NCI-H526 treated with DMSO at 0.1 percent for 48 hours (cell line): Measurements from ENCODE around the gene UNC5A.

Experiments used
- DNase-seq: peaks from one replicate; lab custom pipeline; 2025; lab: John Stamatoyannopoulos, UW

UNC5A gene

DNA sequence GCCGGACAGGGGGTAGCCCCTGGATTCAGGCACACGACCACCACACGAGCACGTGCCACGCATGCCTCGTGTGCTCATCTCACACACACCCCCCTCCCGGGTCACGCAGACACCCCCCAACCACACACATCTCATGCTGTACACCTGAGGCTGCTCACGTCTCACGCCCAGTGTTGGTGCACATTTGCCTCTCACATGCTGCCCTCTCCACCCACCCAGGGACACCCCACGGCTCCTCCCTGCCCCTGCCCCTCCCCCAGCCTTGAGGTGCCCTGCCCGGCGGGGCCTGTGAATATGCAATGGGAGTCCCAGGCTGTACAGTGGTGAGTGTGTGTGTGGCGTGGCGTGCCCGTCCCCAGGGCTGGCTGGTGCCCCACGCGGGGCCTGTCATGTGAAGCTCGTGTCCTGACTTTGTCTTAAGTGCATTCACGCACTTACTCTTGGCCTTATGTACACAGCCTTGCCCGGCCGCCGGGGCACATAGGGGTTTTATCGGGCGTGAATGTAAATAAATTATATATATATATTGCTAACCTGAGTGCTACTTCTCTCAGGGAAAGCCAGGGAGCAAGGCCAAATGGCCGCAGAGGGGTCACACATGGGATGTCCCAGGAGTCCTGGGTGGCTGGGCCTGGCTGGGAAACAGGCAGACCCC, 70.1 kb downstream of the UNC5A start:
- no peak for DNase-seq

DNA sequence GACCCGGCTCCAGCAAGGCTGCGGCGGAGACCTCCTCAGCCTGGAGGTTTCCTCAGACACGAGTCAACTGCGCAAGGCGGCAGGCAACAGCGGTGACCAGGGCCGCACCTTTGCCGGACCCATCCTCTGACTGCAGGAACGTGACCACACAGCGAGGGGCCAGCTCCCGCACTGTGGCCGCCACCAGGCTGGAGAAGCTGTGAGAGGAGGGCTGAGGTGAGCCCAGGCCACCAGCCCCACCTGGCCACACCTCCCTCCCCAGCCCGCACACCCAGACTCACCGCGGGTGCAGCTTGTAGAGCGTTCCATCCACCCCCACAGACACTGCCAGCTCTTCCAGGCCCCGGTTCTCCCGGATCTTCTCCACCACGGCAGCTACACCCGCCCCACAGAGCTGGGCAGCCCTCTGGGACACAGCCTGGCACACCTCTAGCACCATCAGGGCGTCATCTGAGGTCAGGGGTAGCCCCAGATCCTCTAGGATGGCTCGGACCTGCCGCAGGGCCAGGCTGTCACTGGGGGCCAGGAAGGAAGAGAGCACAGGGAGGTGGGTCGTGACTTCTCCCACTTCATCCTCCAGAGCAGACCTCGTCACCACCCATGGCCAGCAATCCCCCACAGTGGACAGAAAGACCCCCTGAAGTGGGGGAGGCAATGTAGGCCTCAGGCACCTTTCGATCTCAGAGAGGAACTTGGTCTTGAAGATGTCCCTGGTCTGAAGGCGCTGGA, 70.8 kb downstream of the UNC5A start:
- DNase-seq: no peak

DNA sequence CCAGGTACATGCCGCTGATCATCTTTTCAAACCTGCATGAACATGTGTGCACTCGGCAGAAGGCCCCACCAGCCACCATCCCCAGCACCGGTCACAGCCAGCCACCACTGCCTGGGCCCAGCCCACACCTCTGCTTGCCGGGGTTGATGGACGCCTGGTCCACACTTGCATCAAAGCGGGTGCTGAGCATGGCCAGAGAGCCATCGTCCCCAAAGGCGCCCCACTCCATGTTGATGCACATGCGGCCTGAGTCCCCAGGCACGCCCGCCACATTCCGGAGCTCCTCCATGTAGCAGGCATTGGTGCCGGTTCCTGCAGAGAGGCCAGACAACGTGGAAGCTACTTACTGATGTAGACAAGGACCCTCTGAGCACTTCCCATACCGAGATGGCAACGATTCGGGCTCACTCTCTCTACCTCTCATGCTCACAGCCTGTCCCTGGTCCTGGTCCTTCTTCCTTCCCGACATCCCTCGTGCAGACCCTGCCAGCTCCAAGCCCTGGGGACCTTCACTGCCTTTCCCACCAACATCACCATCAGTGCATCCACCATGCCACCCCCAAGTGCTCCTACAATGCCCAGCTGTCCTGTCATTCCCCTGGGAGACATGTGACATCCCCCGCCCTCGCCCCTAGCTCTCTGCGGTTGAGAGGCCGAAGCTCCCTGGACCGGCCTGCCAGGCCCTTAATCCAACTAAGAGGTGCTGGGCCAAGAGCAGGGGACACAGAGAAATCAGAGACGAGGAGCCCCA, 71.6 kb downstream of the UNC5A start:
- DNase-seq: no peak

DNA sequence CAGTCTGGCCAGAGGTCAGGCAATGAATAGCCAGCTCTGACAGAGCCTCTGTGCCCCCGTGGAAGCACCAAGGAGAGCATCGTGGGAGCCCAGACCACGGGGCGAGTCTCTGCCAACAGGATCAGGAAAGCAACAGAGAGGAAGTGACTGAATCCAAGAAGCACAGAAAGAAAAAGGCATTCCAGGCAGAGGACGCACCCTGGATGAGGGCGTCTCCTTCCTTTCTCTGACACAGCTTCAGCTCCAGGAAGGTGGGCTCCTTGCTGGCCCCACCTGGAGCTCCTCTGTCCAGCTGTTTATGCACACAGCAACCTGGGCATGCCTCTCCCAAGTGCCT, 72.2 kb downstream of the UNC5A start:
- no peak for DNase-seq

DNA sequence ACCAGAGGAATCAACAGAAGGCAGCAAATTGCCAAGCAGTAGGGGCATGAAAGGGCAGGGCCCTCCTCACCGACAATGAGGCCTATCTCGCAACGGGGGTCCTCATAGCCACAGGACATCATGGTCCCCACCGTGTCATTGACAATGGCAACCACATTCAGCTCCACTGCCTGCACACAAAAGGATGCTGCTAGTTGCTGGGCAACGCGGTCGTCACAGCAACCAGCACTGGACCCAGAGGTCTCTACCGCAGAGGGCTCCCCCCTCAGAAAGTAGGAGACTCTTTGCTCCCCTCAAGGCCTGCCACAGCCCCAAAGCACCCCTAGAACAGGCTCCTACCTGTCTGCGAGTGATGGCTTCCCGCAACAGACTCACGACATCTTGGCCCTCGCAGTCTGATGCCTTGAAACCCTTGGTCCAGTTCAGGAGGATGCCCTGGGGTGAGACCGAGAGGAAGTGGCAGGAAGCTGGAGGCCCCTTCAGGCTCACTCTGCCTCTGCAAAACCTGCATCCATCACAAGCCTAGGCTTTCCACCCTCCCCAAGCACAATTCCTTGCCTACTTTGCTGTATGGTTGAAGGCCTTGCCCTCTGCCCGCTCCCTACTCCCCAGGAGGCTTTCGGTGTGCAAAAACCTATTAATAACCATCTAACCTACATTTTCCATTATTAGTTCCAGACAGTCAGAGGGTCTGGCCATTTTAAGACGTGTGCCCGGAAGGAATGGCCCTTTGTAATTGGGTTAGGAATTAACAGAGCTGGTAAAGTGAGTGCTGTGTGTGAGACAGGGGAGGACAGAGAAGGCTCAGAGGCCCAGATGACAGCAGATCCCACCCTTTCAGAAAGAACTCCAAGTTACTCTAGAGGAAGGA, 73.6 kb downstream of the UNC5A start:
- DNase-seq: no peak

DNA sequence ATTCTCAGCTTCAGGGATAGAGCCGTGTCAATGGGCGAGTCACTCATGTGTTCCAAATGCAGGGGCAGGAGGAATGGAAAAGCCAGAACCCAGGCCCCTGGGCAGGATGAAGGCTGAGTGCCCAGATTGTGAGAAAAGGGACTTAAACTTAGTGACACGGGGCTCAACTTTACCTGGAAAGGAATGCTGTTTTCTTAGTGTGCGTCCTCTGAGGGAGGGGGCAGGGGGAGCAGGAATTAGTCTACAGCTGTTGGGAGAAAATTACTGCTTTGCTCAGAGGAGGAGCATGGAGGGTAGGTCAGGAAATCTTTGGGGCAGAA, 74.2 kb downstream of the UNC5A start:
- no peak for DNase-seq

DNA sequence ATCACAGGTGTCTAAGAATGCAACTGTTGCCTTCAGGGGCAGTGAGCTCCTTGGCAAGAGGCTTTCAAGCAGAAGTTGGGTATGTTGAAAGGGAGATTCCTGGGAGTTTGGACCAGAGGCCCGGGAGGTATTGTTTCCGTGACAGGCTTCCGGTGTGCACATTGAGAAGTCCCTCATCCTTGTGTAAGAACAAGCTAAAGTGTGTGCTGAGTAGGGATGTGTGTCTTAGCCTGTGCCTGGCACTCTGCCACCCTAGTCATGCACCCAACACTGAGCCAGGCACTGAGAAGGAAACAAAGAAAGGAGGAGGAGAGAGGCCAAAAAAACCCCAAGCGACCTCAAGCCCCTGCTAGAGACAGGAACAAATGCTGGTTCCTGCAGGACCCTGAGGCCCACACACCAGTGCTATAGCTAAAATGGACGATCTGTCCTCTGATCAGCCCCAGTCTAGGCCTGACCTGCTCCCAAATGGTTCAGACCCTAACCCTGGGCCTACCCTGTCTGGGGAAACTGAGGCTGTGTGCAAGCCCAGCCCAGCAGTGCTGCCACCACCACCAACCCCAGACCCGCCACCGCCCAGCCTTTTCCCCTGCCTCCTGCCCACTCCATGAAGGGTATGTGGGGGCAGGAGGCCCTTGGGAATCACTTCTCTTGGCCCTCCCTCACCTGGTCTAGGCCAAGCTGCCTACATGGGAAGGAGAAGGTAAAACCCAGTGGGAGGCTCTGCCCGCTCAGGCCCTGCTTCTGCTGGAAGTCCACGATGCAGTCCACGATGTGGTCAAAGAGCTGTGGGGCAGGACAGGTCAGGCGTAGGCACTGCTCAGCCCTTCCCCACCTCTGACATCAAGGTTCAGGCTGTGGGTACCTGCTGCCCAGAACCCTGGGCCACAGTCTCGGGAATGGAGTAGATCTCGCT, 76.2 kb downstream of the UNC5A start:
- no peak for DNase-seq

DNA sequence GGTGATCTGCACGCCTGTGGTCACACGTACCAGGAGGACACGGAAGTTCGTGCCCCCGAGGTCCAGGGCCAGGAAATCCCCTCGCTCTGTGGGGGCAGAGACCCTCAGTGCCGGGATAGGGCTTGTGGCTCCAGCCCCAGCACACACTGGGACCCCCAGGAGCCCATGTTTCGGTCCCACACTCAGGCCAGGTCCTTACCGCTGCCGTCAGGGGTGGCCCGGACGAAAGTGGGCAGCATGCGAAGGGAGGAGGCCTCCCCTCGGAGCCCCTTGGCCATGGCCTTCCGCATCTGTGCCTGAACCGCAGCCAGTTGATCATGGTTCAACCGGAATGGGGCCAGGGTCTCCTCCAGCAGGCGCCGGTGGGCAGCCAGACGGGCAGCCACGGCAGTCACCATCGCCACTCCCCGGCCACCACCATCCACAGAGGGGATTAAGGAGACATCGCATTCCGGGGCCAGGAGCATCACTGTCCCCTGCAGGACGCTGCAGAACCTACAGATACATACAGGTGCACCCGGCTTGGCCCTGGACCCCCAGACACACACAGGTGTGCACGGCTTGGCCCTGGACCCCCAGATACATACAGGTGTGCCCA, 77.0 kb downstream of the UNC5A start:
- DNase-seq: no peak

DNA sequence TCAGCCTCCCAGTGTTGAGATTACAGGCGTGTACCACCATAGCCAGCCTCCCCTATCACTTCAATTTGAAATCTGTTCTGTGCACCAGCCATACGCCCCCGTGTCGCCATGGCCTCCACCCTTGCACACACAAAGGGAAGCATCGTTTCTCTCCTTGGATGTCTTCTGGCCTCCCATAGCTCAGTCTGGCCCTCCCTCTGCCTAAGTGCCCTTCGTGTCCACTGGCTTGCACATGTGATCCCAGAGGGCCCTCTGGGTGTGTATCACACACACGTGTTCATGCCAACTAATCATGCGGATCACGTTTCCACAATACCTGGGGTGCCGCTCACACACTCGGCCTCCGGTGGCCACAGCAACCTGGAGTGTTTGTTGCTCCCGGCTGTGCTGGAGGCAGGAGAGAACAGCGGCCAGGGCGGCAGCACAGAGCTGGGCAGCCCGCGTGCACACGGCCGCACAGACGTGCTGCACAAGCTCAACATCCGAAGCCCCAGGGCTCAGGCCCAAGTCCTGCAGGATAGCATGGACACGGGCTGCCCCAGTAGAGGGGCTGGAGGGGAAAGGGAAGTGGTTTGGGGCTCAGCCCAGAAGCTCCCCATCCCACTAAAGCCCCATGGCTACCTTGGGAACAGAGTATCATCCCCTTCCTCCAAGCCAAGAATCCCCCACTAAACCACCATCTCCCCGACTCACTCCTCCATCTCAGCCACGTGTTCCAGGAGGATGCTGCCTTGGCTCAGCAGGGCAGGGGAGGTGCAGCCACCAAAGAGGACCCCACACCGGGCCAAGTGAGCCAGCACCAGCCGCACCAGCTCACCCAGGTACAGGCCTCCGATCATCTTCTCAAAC, 77.9 kb downstream of the UNC5A start:
- no peak for DNase-seq

DNA sequence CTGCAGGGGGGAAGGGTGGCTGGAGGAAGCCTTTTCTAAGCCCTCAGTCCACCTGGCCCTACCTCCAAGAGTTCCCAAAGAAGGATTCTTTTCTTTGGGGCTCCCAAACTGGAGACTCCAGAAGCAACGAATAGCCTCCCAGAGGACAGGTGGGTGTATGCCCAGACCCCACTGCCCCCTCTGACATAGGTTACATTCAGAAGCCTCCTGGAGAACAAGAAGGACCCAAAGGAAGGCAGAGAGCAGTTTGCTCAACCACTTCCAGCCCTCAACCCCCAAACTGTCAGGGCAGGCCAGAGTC, 78.5 kb downstream of the UNC5A start:
- no peak for DNase-seq

DNA sequence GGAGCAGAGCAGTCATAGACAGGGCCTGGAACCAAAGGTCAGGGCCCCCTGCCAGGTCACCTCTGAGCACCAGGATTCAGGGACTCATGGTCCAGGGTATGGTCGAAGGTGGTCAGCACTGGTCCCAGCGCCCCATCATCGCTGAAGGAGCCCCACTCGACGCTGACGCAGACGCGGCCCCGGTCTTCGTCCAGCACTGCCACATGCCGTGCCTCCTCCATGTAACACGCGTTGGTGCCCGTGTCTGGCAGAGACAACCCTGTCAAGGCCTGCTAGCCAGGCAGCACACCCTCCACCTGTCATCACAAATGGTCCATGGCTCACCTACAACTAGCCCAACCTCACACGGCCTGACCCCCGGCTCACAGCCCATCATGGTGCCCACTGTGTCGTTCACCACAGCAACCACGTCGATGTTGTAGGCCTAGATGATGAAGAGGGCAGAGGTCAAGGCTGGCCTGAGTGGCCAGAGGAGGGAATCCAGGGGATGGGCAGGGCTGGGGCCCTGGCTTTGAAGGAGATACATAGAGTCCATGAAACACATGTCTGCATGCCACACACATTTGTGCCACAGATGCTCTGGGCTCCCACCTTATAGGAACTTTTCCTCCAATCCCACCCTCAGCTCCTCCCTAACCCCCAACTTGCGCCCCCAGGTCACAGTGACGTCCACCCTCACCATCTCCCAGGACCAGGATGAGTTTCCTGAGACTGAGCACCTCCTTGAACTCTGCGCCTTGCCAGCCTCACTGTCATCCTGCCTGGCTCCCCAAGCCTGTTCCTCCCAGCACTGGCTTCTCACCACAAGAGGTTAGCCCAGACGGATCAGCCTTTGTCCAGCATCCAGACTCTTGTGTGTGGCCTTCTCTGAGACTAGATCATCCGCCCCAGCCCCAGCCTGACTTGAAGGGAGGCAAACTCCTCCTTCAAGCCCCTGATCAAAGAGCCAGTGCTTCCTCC, 79.2 kb downstream of the UNC5A start:
- DNase-seq: no peak

DNA sequence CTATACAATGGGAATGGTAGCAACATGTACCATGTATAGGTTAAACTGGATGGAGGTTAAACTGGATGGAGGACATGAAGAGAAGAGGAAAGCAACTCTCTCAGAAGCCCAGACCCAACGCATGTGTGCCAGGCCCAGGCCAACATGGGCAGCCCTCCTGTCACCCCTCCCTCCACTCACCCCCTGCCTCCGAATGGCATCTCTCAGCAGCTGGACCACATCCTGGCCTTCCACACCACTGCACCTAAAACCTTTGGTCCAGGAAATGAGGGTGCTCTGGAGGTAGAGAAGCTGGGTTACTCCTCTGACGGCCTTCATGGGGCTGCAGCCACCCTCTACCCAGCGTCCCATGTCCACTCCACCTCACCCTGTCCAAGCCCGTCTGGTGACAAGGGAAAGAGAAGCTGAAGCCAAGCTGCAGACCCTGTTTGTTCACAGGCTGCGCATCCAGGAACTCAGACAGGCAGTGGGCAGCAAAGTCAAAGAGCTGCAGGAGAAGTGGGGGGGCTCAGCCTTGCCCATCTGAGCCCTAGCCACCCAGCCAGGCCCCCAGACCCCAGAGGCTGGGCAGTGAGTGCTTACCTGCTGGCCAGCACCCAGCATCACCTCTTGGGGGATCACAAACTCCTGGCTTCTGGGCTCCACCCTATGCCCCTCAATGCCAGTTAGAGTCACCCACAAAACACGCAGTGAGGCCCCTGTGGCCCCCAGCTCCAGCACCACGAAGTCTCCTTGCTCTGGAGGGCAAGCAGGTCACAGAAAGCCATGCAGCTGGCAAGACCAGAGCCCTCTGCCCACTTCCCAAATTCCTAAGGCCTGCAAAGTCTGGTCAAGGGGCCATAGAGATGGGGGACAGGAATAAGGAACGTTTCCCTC, 80.3 kb downstream of the UNC5A start:
- DNase-seq: no peak

DNA sequence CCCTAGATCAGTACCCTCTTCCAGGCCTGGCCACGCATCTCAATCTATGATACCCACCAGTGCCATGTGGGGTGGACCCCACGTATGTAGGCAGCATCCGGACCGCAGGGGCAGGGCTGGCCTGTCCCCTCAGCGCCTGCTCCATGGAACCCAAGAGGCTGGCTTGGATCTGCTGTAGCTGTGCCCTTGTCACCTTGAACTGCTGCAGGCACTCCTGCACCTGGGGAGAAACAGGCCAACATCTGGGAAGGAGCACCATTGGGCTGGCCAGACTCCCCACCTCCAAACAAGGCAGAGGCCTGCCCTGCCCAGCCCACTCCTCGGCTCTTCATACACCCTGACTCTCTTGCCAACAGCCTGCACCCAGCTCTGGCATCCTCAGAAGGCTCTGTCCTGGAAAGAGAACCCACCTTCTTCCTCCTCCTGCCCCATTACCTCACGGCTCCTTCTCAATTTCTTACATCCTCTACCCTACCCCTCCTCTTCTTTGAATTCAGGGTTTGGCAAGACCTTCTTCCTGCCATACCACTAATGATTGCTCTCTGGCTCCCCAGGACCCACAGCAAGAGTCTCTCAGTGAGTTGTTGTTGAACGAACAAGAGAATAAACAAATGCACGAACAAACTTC, 81.1 kb downstream of the UNC5A start:
- no peak for DNase-seq

DNA sequence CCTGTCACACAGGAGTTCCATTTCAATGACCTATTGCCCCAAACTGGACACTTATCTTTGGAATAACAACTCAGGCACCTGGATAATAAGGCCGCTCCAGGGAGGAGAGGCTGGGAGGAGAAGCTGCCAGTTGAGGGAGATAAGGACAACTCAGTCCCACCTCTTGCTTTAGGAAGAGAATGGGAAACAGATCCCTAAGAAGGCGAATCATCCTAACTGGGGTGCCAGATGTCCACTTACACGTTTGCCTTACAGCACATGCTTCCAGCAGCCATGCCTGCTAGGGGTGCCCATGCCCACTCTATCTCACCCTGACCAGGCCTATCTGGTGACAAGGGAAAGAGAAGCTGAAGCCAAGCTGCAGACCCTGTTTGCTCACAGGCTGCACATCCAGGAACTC, 82.3 kb downstream of the UNC5A start:
- DNase-seq: no peak

DNA sequence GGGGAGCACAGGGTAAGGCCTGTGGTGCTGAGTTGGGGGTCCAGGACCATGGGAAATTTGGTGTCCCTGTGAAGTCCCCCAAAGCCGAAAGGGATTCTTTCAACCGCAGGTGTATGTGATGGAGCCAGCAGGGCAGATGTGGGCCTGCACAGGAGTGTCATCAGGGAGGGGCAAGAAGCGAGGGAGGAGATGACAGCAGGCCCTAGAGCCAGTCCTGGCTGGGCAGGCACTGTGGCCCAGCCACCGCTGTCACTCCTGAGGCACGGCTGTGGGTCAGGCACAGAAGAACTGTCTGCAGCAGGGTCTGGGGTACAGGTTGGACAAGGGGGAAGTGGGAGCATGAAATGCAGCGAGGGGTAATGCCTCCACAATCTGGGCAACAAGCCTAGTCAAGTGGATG, 83.9 kb downstream of the UNC5A start:
- no peak for DNase-seq

DNA sequence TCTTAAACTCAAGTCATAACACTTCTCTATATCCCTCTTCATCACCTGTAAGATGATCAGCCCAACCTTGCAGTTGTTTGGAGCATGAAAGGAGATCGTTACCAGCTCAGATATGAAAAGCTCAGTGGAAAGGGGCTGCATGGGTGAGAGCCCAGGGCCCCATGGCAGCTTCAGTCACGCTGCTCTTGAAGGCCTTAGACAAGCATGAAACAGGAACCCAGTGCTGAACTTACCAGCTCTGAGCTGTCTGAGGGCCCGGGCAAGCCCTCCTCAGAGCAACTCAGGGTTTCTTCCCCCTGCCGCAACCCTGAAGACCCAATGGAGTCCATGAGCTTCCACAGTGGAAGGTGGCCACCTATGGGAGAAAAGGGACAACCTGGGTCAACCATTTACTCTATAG, 85.5 kb downstream of the UNC5A start:
- no peak for DNase-seq

DNA sequence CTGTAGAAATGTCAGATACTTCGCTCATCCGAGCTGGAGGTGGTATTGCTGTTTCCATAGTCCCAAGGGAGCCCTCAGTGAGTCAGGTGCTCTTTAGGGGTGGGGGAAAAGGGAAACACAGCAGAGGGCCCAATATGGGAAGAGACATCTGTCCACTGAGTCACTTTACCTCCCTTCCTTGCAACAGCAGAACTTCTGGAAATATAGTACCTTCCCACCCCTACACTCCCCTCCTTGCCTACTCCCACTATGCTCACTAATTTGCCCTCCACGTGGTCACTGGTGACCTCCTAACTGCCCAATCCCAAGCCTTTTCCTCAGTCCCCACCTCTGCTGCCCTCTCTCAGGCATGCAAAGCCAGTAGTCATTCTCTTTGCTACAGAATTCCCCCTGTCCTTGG, 86.9 kb downstream of the UNC5A start:
- DNase-seq: no peak
